ENCODE measurements around the gene FBXL13.
"Not testable (repeated sequence)": the region's sequence is repeated elsewhere in the genome, so short reads cannot be mapped to it uniquely, and the experiment has no call there.

The FBXL13 gene

GRCh38 chr7:102935450-102936115 is 139.0 kb downstream of the FBXL13 start:
- no peak for DNase-seq (ENCODE audit: low read depth in 2 of 2)

- no peak for DNase-seq (ENCODE audit: low read depth in 2 of 2)
Measured at GRCh38 chr7:102934701-102935100, 139.9 kb downstream of the FBXL13 start.

DNA sequence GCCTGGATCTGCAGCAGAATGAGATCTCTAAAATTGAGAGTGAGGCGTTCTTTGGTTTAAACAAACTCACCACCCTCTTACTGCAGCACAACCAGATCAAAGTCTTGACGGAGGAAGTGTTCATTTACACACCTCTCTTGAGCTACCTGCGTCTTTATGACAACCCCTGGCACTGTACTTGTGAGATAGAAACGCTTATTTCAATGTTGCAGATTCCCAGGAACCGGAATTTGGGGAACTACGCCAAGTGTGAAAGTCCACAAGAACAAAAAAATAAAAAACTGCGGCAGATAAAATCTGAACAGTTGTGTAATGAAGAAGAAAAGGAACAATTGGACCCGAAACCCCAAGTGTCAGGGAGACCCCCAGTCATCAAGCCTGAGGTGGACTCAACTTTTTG is 140.4 kb downstream of the FBXL13 start:
- no peak for DNase-seq (ENCODE audit: low read depth in 2 of 2)

GRCh38 chr7:102933763-102934162 is 140.8 kb downstream of the FBXL13 start:
- no peak for DNase-seq (ENCODE audit: low read depth in 2 of 2)

DNA sequence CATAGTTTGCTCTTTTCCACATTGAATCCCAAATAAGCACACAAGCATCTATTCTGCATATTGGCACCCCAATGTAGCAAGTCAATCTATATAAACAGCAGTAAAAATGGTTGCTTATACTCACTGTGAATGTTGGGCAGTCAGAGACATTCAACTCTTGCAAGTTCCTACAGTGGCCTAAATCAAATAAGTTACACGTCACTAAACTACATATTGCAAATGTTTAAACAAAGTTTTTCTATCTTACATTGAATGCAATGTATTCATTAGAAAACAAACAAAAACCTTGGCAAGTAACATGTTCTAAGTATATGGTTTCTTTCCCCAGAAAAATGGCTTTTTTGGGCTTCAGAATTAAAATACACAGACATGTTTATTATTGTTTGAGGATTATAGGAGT is 142.8 kb downstream of the FBXL13 start:
- DNase-seq (ENCODE audit: low read depth in 2 of 2) = no peak

- DNase-seq (ENCODE audit: low read depth in 2 of 2) = no peak
Measured at GRCh38 chr7:102927312-102927933, 147.2 kb downstream of the FBXL13 start.

DNA sequence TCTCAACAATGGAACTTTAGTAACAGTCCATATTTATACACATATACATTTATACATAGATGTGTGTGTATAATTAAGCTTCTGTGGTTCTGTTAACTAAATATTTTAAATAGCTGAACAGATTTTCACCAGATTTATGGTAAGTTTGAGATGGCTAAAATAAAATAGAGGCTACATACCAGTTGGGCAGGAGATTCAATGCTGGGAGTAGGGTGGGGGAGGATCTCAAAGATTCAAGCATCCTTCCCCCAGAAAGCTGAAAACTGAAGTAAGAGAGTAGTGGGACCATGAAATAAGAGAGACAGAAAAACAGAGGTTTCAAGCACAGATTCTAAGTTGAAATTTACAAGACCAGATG is 147.8 kb downstream of the FBXL13 start:
- no peak for DNase-seq (ENCODE audit: low read depth in 2 of 2)

GRCh38 chr7:102925976-102926782 is 148.4 kb downstream of the FBXL13 start:
- DNase-seq (ENCODE audit: low read depth in 2 of 2) = no peak

- no peak for DNase-seq (ENCODE audit: low read depth in 2 of 2)
Measured at GRCh38 chr7:102918845-102919244, 155.8 kb downstream of the FBXL13 start.

DNA sequence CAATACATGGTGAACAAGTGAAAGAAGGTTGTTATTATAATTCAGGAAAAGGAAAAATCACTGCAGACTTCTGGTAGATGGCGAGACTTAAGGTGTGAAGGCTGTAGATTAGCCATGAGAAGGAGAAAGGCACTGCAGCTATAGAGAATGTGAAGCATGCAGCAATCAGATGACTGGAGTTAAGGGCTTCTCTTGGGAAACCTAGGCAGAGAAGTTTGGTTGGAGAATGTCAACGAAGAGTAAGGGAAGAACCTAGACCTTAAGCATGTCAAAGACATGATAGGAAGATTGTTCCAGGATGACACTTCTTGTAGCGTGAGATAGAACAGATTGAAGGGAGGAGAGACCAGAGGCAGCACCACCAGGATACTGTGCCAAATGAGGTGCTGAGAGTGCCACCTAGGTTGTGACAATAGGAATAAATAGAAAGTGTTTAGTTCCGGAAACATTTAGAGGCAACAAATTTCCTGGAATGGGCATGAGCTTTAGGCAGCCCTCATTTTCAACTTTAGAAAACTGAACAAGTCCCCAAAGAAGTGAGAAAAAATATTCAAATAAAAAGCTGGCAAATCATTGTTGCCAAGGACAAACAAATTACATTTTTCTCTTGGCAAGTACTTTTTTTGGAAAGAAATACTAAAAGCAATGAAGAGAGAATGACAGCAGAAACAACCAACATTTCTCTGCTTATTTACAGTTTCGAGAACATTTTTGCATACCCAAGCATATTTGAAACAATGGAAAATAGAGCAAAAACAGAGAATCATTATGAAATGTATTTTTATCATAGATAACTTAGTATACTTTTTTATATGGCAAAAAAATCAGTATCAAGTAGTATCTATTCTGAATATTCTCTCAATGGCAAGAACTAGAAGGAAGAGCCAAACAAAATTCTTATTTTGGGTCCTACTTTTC is 156.9 kb downstream of the FBXL13 start:
- no peak for DNase-seq (ENCODE audit: low read depth in 2 of 2)

DNA sequence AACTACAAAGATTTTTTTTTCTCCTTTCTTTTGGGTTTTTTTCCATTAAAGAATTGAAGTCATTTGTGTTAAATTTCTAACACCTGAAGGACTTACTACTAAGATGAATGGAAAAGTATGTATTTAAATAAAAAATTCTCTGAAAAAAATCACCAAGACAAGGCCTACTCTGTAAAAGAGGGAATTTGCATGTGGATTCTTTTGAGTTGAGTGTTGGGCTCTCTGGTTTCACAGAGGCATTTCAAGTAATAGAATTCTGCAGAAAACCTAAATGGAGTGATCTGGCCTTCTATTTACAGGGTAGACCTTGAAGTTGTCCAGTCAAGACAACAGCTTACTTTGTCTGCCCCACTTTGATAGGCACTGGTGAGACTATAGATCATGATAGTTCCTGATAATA is 157.7 kb downstream of the FBXL13 start:
- DNase-seq (ENCODE audit: low read depth in 2 of 2) = no peak

DNA sequence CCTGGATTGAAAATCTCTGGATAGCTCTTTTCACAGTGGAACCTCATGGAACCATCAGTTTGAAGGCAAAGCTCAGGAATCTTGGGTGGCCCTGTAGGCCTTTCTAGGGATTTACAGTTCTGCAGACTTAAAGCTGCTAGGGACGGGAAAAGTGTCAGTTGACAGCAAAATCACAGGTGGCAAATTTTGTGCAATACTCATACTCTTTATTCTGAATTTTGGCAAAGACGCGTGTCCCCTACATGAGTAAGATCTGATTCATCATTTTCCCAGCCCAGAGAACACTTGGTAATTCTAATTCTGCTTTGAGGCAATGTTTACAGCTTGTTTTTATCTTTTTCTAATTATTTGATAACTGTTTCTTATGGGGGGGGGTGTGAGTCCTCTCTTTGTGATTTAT is 158.2 kb downstream of the FBXL13 start:
- no peak for DNase-seq (ENCODE audit: low read depth in 2 of 2)

- DNase-seq (ENCODE audit: low read depth in 2 of 2) = no peak
Measured at GRCh38 chr7:102914585-102914984, 160.0 kb downstream of the FBXL13 start.

GRCh38 chr7:102913826-102914225 is 160.8 kb downstream of the FBXL13 start:
- no peak for DNase-seq (ENCODE audit: low read depth in 2 of 2)

DNA sequence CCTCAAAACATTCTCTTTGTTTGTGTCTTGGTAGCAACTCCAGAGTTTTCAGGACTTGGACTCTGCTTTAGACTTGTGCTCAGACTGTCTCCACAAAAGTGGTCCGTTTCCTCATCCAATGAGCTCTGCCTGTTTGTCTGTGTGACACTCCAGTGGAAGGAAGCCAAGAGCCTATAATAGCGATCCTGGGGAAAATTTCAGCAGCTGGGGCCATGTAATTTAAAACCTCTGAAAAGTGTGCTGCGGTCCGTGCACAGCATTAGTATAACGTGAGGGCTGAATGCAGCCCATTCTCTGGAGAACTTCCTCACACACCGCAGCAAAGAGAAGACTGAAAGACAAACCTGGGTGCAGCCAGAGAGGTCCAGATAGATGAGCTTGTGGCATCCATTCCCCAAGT is 161.9 kb downstream of the FBXL13 start, which contains the start of gene LRRC17:
Gene LRRC17, plus strand, starts transcription at position 259 of the 400 bp plus-strand sequence. CDS start 20,914 bp downstream, outside the sequence.
- no peak for DNase-seq (ENCODE audit: low read depth in 2 of 2)

DNA sequence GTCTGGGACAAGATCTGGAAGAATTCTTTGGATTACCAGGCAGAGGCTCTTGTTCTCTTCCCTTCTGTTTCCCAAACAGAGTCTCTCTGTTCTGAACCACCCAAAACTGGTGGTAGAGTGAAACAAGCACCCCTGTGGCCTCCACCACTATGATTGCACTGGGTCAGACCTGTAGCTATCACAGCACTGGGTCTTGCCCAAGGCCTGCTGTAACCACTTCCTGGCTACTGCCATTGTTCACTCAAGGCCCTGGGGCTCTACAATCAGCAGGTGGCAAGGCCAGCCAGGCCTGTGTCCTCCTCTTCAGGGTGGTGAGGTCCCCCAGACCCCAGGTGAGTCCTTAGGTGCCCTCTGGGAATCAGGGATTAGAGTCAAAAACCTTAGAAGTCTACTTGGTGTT is 165.9 kb downstream of the FBXL13 start:
- no peak for DNase-seq (ENCODE audit: low read depth in 2 of 2)

DNA sequence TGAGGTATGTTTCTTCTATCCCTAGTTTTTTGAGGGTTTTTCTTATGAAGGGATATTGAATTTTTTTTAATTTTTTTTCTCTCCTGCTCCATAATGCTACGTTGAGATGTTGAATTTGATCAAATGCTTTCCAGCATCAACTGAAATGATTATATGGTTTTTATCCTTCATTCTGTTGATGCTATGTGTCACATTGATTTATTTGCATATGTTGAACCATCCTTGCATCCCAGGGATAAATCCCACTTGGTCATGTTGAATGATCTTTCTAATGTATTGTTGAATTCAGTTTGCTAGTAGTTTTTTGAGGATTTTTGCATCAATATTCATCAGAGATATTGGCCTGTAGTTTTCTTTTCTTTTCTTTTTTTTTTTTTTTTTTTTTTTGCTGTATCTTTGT is 171.0 kb downstream of the FBXL13 start:
- DNase-seq (ENCODE audit: low read depth in 2 of 2) = not testable (repeated sequence)

DNA sequence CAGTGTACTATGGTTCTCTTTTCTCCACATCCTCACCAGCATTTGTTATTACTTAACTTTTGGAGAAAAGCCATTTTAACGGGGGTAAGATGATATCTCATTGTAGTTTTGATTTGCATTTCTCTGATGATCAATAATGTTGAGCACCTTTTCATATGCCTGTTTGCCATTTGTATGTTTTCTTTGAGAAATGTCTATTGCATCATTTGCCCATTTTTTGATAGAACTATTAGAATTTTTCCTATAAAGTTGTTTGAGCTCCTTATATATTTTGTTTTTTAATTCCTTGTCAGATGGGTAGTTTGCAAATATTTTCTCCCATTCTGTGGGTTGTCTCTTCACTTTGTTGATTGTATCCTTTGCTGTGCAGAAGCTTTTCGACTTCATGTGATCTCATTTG is 172.5 kb downstream of the FBXL13 start:
- DNase-seq (ENCODE audit: low read depth in 2 of 2) = not testable (repeated sequence)

- no peak for DNase-seq (ENCODE audit: low read depth in 2 of 2)
Measured at GRCh38 chr7:102898532-102898859, 176.1 kb downstream of the FBXL13 start.

- DNase-seq (ENCODE audit: low read depth in 2 of 2) = no peak
Measured at GRCh38 chr7:102897856-102898531, 176.6 kb downstream of the FBXL13 start.

GRCh38 chr7:102897211-102897631 is 177.4 kb downstream of the FBXL13 start:
- DNase-seq (ENCODE audit: low read depth in 2 of 2) = no peak
